Smooth muscle cell (in vitro differentiated cells): ENCODE measurements around the gene ZNF84. TPM values are rescaled to one million over a fixed set of nuclear protein-coding genes. Genes with fewer than 3 reads are reported as not detected.

Source experiments
- DNase-seq: peaks from one replicate; lab custom pipeline; 2025; ENCODE audit not compliant: unreplicated experiment; lab: John Stamatoyannopoulos, UW
- H2AFZ ChIP-seq: fragments of 200-600 bp; sonication (generic); 2 replicates; pipeline ENCODE4 v1.6.0; 2016; ENCODE audit warnings: antibody characterized with exemption, low read depth, mild to moderate bottlenecking
- H3F3A ChIP-seq: fragments of 200-600 bp; sonication (generic); 2 replicates; pipeline ENCODE4 v1.6.0; 2017; ENCODE audit warnings: antibody characterized with exemption, low read depth
- H3K27ac ChIP-seq: fragments of 200-600 bp; sonication (generic); 2 replicates; pipeline ENCODE4 v1.5.1; 2016; ENCODE audit warnings: low read depth, mild to moderate bottlenecking
- H3K27me3 ChIP-seq: fragments of 200-600 bp; sonication (generic); 2 replicates; pipeline ENCODE4 v1.6.1; 2016; ENCODE audit warnings: low read depth, mild to moderate bottlenecking
- H3K36me3 ChIP-seq: fragments of 200-600 bp; sonication (generic); 2 replicates; pipeline ENCODE4 v1.5.1; 2016; ENCODE audit warnings: low read depth
- H3K4me1 ChIP-seq: fragments of 200-600 bp; sonication (generic); 2 replicates; pipeline ENCODE4 v1.5.1; 2016; ENCODE audit warnings: low read depth
- H3K4me2 ChIP-seq: fragments of 200-600 bp; sonication (generic); 2 replicates; pipeline ENCODE4 v1.6.0; 2016; ENCODE audit warnings: mild to moderate bottlenecking
- H3K4me3 ChIP-seq: fragments of 200-600 bp; sonication (generic); 2 replicates; pipeline ENCODE4 v1.5.1; 2016; ENCODE audit warnings: mild to moderate bottlenecking
- H3K79me2 ChIP-seq: fragments of 200-600 bp; sonication (generic); 2 replicates; pipeline ENCODE4 v1.6.0; 2016; ENCODE audit warnings: low read depth, mild to moderate bottlenecking
- H3K9ac ChIP-seq: fragments of 200-600 bp; sonication (generic); 2 replicates; pipeline ENCODE4 v1.6.0; 2016; ENCODE audit warnings: low read depth
- H3K9me3 ChIP-seq: fragments of 200-600 bp; sonication (generic); replicated peaks from 2 replicates; pipeline ENCODE4 v1.5.1; 2016; ENCODE audit warnings: low read depth
- H4K20me1 ChIP-seq: fragments of 200-600 bp; sonication (generic); 2 replicates; pipeline ENCODE4 v1.6.0; 2016; ENCODE audit warnings: low read depth
- whole genome bisulfite sequencing: methylation state at CpG from one replicate; pipeline ENCODE4 v1.1.7; 2016; ENCODE audit warnings: low lambda C conversion rate; 5-methylcytosine and 5-hydroxymethylcytosine counted together
- polyA plus RNA-seq: library from polyadenylated mRNA; unstranded; fragments of >200 nt; fragmentation: Nextera tagmentation; extraction: Ambion mirVana; gene quantifications from 2 replicates; pipeline ENCODE4 v1.2.1, GENCODE V29; 2016
- total RNA-seq: library from RNA; depleted of rRNA; stranded (reverse); fragments of >200 nt; gene quantifications from 2 replicates; pipeline ENCODE4 v1.2.3, GENCODE V29; 2014
- TF ChIP-seq, protein P1 (sequence below): fragments of 200-600 bp; sonication (generic); IDR thresholded peaks from 2 replicates; pipeline ENCODE4 v1.5.1; 2017; ENCODE audit warnings: borderline replicate concordance, mild to moderate bottlenecking, antibody characterized with exemption; ENCODE audit not compliant: insufficient read depth, poor library complexity, severe bottlenecking

ZNF84 gene
- total and polyA plus RNA-seq, 2 experiments from 2014 or later = 12.1 to 28.5 TPM

DNA sequence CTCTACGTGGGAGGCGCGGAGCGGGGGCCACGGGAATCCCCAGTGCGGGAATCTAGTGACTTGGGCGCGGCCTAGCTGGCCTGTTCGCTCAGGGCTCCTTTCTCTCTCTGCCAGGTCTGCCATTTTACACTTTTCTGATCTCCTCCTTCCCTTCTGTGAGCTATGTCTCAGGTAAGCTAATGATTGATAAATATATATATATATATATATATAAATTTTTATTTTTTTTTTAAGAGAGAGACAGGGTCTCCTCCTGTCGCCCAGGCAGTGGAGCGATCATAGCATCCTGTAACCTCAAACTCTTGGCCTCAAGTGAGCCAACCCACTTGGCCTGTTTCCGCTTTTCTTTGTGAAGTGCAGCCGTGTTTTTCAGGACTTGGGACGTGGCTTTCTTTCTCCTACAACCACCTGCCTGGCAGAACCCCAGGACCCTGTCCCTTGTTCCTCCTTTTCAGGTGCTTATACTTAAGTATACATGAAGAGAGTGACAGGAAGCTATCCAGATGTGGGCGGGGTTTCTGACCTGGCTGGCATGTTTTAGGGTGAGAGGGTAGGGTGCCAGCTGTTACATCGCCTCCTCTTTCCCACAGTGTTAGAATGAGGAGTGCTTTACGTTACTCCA is 44.0 kb downstream of the ZNF84 start:
- Histone ChIP-seq H3F3A (no peaks in the 10 kb centered on the region), H3K36me3 (peaks cover 47% of the 10 kb centered on the region), H3K4me1 (peaks cover 4% of the 10 kb centered on the region), H3K27ac (peak overlapping the region; percentile 97), H3K4me2 (peak overlapping the region; percentile 91), H3K27me3 (no peaks in the 10 kb centered on the region), H3K79me2 (peaks cover 31% of the 10 kb centered on the region), H3K4me3 (peak overlapping the region; percentile 86), H3K9ac (peak overlapping the region; percentile 94), H4K20me1 (no peaks in the 10 kb centered on the region), H3K9me3 (peaks cover 55% of the 10 kb centered on the region), H2AFZ (peak overlapping the region; percentile 75)
- 32% methylated on average over 17 of the region's 17 CpGs for WGBS
- TF ChIP-seq, protein P1, sequence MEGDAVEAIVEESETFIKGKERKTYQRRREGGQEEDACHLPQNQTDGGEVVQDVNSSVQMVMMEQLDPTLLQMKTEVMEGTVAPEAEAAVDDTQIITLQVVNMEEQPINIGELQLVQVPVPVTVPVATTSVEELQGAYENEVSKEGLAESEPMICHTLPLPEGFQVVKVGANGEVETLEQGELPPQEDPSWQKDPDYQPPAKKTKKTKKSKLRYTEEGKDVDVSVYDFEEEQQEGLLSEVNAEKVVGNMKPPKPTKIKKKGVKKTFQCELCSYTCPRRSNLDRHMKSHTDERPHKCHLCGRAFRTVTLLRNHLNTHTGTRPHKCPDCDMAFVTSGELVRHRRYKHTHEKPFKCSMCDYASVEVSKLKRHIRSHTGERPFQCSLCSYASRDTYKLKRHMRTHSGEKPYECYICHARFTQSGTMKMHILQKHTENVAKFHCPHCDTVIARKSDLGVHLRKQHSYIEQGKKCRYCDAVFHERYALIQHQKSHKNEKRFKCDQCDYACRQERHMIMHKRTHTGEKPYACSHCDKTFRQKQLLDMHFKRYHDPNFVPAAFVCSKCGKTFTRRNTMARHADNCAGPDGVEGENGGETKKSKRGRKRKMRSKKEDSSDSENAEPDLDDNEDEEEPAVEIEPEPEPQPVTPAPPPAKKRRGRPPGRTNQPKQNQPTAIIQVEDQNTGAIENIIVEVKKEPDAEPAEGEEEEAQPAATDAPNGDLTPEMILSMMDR = no peak
- no peak for DNase-seq

DNA sequence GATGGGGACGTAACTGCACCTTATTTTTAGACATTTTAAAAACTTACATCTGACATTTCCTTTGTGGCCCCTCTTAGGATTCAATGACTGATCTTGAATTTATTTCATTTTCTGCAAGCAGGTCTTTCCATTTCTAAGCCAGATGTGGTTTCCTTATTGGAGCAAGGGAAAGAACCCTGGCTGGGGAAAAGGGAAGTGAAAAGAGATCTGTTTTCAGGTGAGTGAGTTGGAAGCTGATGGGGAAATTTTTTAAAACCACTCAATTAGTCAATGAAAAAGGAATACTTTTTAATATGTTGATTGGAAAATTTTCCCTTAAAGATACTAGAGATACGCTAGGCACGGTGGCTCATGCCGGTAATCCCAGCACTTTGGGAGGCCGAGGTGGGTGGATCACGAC is 46.0 kb downstream of the ZNF84 start:
- Histone ChIP-seq H3K4me1 (peaks cover 4% of the 10 kb centered on the region), H3K27ac (no peak overlapping the region), H3K4me3 (no peak overlapping the region), H4K20me1 (no peaks in the 10 kb centered on the region), H3F3A (no peaks in the 10 kb centered on the region), H3K27me3 (no peaks in the 10 kb centered on the region), H3K79me2 (peaks cover 36% of the 10 kb centered on the region), H3K36me3 (peaks cover 68% of the 10 kb centered on the region), H3K9me3 (peaks cover 69% of the 10 kb centered on the region), H3K4me2 (no peak overlapping the region), H3K9ac (no peak overlapping the region), H2AFZ (no peak overlapping the region)
- DNase-seq = no peak
- WGBS = 100% methylated on average over 6 of the region's 6 CpGs
- TF ChIP-seq, protein P1 = no peak

- no peak overlapping the region for H3K9ac ChIP-seq
- H3K4me3 ChIP-seq = peak overlapping the region; percentile 12
- peaks cover 97% of the 10 kb centered on the region for H3K9me3 ChIP-seq
- DNase-seq = no peak
- H4K20me1 ChIP-seq = no peaks in the 10 kb centered on the region
- no peaks in the 10 kb centered on the region for H3K27me3 ChIP-seq
- H2AFZ ChIP-seq = no peak overlapping the region
- H3K36me3 ChIP-seq = peaks cover 93% of the 10 kb centered on the region
- no peaks in the 10 kb centered on the region for H3K4me1 ChIP-seq
- 99% methylated on average over 3 of the region's 3 CpGs for WGBS
- no peaks in the 10 kb centered on the region for H3K79me2 ChIP-seq
- H3K4me2 ChIP-seq = no peak overlapping the region
- peaks cover 10% of the 10 kb centered on the region for H3F3A ChIP-seq
- TF ChIP-seq, protein P1 = no peak
- no peak overlapping the region for H3K27ac ChIP-seq
Observed at GRCh38 chr12:133105620-133106019, 68.3 kb downstream of the ZNF84 start.

- peaks cover 97% of the 10 kb centered on the region for H3K9me3 ChIP-seq
- TF ChIP-seq, protein P1 = no peak
- no peak overlapping the region for H2AFZ ChIP-seq
- no peak overlapping the region for H3K27ac ChIP-seq
- no peaks in the 10 kb centered on the region for H3K4me1 ChIP-seq
- H3K79me2 ChIP-seq = no peaks in the 10 kb centered on the region
- peaks cover 10% of the 10 kb centered on the region for H3F3A ChIP-seq
- H3K9ac ChIP-seq = no peak overlapping the region
- 99% methylated on average over 5 of the region's 5 CpGs for WGBS
- no peak overlapping the region for H3K4me2 ChIP-seq
- DNase-seq = no peak
- H3K36me3 ChIP-seq = peaks cover 87% of the 10 kb centered on the region
- no peaks in the 10 kb centered on the region for H4K20me1 ChIP-seq
- no peaks in the 10 kb centered on the region for H3K27me3 ChIP-seq
- H3K4me3 ChIP-seq = peak overlapping the region; percentile 12
Observed at GRCh38 chr12:133106253-133106652, 68.9 kb downstream of the ZNF84 start.
